Fibroblast of villous mesenchyme (primary cell): ENCODE results near the gene EGR2. TPM values are rescaled to one million over a fixed set of nuclear protein-coding genes. Genes with fewer than 3 reads are reported as not detected.

Experiments
- DNase-seq: peaks from one replicate; pipeline ENCODE4 v3.0.0-alpha.2; 2010; ENCODE audit warnings: low read depth
- H3K4me3 ChIP-seq: 2 replicates; pipeline ENCODE4 v1.5.1; 2011; ENCODE audit warnings: low read depth, mild to moderate bottlenecking, low read length
- CTCF ChIP-seq: IDR thresholded peaks from 2 replicates; pipeline ENCODE4 v1.5.1; 2012; ENCODE audit warnings: low read depth, mild to moderate bottlenecking, low read length; ENCODE audit not compliant: insufficient read depth
- total RNA-seq: library from RNA; depleted of rRNA; stranded (reverse); fragments of >200 nt; gene quantifications from 2 replicates; pipeline ENCODE4 v1.2.3, GENCODE V29; 2012

Gene EGR2
- total RNA-seq, 1 donor = 1.7 TPM

- TF ChIP-seq CTCF = no peak
- no peak overlapping the region for H3K4me3 ChIP-seq
- no peak for DNase-seq
Measured at GRCh38 chr10:62842983-62843382, 26.8 kb upstream of the EGR2 start.

- no peak overlapping the region for H3K4me3 ChIP-seq
- no peak for DNase-seq
- TF ChIP-seq CTCF = no peak
Measured at GRCh38 chr10:62839590-62839989, 23.4 kb upstream of the EGR2 start.

- DNase-seq = peak; percentile 45
- H3K4me3 ChIP-seq = no peak overlapping the region
- TF ChIP-seq CTCF = no peak
Measured at GRCh38 chr10:62831346-62831745, 15.2 kb upstream of the EGR2 start.

GRCh38 chr10:62830679-62831078 is 14.5 kb upstream of the EGR2 start:
- no peak for TF ChIP-seq CTCF
- no peak overlapping the region for H3K4me3 ChIP-seq
- DNase-seq = no peak

GRCh38 chr10:62829622-62830021 is 13.5 kb upstream of the EGR2 start:
- no peak for TF ChIP-seq CTCF
- DNase-seq = no peak
- no peak overlapping the region for H3K4me3 ChIP-seq

- TF ChIP-seq CTCF = no peak
- no peak for DNase-seq
- no peak overlapping the region for H3K4me3 ChIP-seq
Measured at GRCh38 chr10:62826273-62826672, 10.1 kb upstream of the EGR2 start.

GRCh38 chr10:62820586-62820985 is 4.4 kb upstream of the EGR2 start:
- no peak for DNase-seq
- H3K4me3 ChIP-seq = no peak overlapping the region
- TF ChIP-seq CTCF = no peak
